ENCODE results near the gene EXD2.

GRCh38 chr14:69238883-69239282, 47.6 kb downstream of the EXD2 start:
- TF ChIP-seq TFCP2L1 (CRISPR knock-in tag; IDR thresholded peaks at IDR 0.05), result no peak
- no peak for TF ChIP-seq CTCF (IDR thresholded peaks at IDR 0.05)
- no peak for TF ChIP-seq EP300 (IDR thresholded peaks at IDR 0.05)
- no peak for TF ChIP-seq RAD21 (conservative IDR thresholded peaks at IDR 0.05 in 1 of 2, IDR thresholded peaks at IDR 0.05 in 1 of 2)
- no peak for TF ChIP-seq MAX (IDR thresholded peaks at IDR 0.05)
- no peak for TF ChIP-seq SMC3 (IDR thresholded peaks at IDR 0.05)
- TF ChIP-seq PHF8 (IDR thresholded peaks at IDR 0.05; ENCODE audit: borderline replicate concordance, low read depth), result no peak
- TF ChIP-seq BCL3 (IDR thresholded peaks at IDR 0.05), result no peak
- no peak for TF ChIP-seq PBX3 (IDR thresholded peaks at IDR 0.05)
- TF ChIP-seq POLR2A (IDR thresholded peaks at IDR 0.05; ENCODE audit: low read length), result no peak
- no peak for TF ChIP-seq ZFP36 (IDR thresholded peaks at IDR 0.05; ENCODE audit: borderline replicate concordance, partially characterized antibody)
- no peak for TF ChIP-seq JUNB (IDR thresholded peaks at IDR 0.05)
- TF ChIP-seq ESRRA (IDR thresholded peaks at IDR 0.05; ENCODE audit: borderline replicate concordance, low read length), result no peak
- TF ChIP-seq RCOR1 (IDR thresholded peaks at IDR 0.05; ENCODE audit: low read depth, low read length), result no peak
